MG63 (cell line): ENCODE measurements around the gene GNAO1. TPM values are rescaled to one million over a fixed set of nuclear protein-coding genes. Genes with fewer than 3 reads are reported as not detected.

Experiments
- DNase-seq: peaks from one replicate; pipeline ENCODE4 v3.0.0-alpha.2; 2020
- H3K27me3 ChIP-seq: fragments of 250-450 bp; sonication (Bioruptor Pico); 2 replicates; pipeline ENCODE4 v1.5.1; 2020; ENCODE audit warnings: mild to moderate bottlenecking, moderate library complexity
- H3K36me3 ChIP-seq: fragments of 250-450 bp; sonication (Bioruptor Pico); 2 replicates; pipeline ENCODE4 v1.5.1; 2020; ENCODE audit warnings: mild to moderate bottlenecking, moderate library complexity
- H3K4me3 ChIP-seq: fragments of 250-450 bp; sonication (Bioruptor Pico); 2 replicates; pipeline ENCODE4 v1.5.1; 2020; ENCODE audit warnings: mild to moderate bottlenecking, moderate library complexity
- H3K9me3 ChIP-seq: fragments of 250-450 bp; sonication (Bioruptor Pico); 2 replicates; pipeline ENCODE4 v1.5.1; 2020; ENCODE audit warnings: mild to moderate bottlenecking, moderate library complexity
- total RNA-seq: library from RNA; depleted of rRNA; stranded (reverse); fragments of >200 nt; shearing (Covaris generic); gene quantifications from 2 replicates; pipeline ENCODE4 v1.2.3, GENCODE V29; 2014; ENCODE audit warnings: low replicate concordance

GNAO1 gene
- total RNA-seq, 1 experiment from 2014 or later: 0.92 TPM

DNA sequence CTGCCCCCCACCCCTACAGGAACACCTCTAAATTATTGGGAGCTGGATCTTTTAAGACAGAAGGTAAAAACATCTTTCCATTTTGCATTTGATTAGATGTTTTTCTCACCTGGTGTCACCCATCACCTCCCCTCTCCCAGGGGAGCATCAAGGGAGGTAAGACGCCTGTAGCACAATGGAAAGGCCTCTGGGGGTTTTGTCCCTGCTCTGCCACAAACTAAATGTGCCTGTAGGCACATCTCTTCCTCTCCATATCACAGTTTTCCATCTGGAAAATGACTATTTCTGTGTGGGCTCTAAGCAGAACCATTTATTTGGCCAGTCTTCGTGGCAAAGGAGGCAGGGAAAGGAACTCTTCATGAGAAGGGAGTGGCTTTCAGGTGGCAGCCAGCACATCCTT, 76.6 kb downstream of the GNAO1 start:
- no peaks in the 10 kb centered on the region for H3K36me3 ChIP-seq
- H3K4me3 ChIP-seq: no peak overlapping the region
- no peak for DNase-seq
- no peaks in the 10 kb centered on the region for H3K27me3 ChIP-seq
- no peaks in the 10 kb centered on the region for H3K9me3 ChIP-seq

DNA sequence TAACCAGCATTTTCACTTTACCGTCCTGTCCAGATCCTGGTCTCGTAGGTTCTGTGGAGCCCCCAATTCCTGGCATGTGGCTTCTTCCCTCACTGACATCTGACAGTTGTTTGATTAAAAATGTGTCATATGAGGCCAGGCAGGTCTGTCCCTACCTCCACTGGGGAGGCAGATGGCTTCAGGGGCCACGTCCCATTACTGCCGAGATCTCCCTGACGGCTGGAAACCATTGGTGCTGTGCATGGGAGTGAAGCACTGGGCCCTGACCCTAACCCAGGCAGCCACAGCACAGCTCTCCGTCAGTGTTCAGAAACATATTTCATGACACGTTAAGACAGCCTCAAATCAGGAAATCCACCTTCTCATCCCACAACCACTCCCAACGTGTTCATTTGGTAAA, 77.5 kb downstream of the GNAO1 start:
- Histone ChIP-seq H3K27me3 (no peaks in the 10 kb centered on the region; the same call in 1 of the 2 replicates), H3K36me3 (no peaks in the 10 kb centered on the region), H3K9me3 (no peaks in the 10 kb centered on the region), H3K4me3 (no peak overlapping the region)
- no peak for DNase-seq

DNA sequence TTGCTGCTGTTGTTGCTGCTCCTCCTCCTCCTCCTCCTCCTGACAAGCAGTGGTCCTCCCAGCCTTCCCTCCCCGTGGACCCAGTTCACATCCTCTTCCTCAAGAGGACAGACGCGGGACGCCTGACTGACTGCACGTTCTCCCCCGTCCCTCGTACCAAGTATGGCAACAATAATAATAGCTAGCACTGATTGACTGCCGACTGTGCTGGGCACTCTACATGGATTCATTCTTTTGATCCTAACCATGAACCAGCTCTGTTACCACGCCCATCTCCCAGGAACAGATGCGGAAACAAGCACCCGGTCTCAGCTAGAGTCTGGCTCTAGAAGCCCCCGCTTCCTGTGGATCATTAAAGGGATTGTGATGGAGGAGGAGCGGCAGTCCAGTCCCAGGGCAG, 78.0 kb downstream of the GNAO1 start:
- Histone ChIP-seq H3K9me3 (no peaks in the 10 kb centered on the region), H3K27me3 (peaks cover 3% of the 10 kb centered on the region; the same call in 1 of the 2 replicates), H3K4me3 (no peak overlapping the region), H3K36me3 (no peaks in the 10 kb centered on the region)
- no peak for DNase-seq

DNA sequence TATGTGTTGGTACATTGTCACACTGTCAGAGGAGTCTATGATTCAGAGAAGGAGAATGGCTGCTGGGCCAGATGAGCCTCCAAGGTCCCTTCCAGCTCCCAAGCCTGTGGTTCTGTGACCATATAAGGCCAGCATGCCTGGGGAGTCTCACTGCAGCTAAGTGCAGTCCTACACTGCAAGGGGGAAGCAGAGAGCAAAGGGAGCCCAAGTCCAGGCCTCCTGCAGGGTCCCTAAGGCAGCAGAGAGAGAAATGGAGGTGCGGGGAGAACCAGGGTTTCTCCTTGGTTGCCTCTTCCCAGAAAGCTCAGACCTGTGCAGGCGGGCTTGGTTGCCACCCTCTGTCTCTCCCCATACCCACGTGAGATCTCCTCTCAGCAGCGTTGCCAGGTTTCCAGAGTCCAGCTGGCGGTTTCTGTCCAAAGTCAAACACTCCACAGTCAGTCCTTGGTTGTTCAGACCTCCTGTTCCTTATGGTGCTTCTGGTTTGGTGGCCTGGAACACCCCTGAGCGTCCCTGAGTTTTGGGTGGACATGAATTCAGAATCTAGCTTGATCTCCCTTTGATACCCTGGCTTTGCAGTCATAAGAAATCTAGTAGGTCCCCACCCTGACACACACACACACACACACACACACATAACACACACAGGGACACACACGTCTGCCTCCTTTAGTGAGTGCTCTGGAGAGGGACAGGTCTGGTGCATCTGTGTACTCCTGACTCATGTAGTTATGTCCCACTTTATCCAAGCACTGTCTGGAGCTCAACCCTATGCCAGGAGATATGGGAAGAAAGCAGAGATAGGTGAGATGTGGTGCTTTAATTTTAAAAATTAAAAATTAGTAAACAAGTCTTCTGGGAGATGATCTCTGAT, 78.8 kb downstream of the GNAO1 start:
- DNase-seq: peak; percentile 33
- H3K4me3 ChIP-seq: no peak overlapping the region
- no peaks in the 10 kb centered on the region for H3K36me3 ChIP-seq
- no peaks in the 10 kb centered on the region for H3K9me3 ChIP-seq
- H3K27me3 ChIP-seq: peaks cover 5% of the 10 kb centered on the region; the same call in 1 of the 2 replicates

DNA sequence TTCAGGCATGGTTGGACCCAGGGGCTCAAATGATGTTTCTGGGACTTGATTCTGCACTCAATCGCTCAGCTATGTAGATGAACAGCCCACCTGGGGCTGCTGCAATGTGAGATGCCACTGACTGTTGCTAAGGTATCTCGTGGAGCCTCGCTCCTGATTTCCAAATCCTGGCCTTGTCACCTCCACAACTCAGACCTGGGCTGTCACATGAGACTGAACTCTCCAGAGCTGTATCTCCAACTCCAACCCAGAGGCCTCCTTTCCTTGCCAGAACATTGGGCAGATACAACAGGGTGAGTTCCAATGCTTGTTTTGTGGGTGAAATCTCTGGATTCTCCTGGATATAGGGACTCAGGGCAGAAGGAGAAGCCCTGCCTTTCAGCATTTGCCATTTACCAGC, 79.5 kb downstream of the GNAO1 start:
- DNase-seq: no peak

DNA sequence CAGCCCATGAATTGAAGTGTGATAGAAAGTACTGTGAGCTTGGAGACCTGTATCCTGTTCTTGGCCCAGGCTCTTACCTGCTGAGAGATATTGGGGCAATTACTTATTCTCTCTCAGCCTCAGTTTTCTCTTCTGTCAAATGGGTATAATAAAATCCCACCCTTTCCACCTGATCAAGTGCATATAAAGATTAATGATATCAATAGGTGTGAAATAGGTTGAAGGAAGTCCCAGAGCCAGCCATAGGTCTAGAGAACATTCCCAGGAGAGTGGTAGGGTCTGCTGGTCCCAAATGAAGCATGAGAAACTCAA, 81.2 kb downstream of the GNAO1 start:
- no peak for DNase-seq
- no peak overlapping the region for H3K4me3 ChIP-seq
- no peaks in the 10 kb centered on the region for H3K9me3 ChIP-seq
- H3K27me3 ChIP-seq: peaks cover 5% of the 10 kb centered on the region; the same call in 1 of the 2 replicates
- no peaks in the 10 kb centered on the region for H3K36me3 ChIP-seq

More for the DNA sequence above, 79.5 kb downstream of the GNAO1 start:
- Histone ChIP-seq H3K4me3 (no peak overlapping the region), H3K9me3 (no peaks in the 10 kb centered on the region), H3K36me3 (no peaks in the 10 kb centered on the region), H3K27me3 (peaks cover 5% of the 10 kb centered on the region; the same call in 1 of the 2 replicates)

DNA sequence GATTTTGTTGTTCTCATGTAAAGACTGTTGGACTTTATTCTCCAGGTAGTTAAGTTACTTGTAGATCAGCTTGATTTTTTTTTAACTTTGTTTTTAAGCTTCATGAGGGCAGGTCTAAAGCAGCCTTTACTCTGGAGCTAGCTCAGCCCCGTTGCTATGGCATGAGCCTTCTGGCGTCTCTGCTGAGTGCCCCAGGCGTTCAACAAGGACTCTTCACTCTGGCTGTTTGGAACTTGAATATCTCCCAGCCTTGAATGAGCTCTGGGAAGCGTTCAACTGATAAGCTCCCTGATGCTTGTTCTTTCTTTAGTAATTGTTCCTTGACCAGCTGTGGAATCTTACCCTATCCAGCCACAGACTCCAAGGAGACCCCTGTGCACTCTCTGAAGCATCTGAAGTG, 82.3 kb downstream of the GNAO1 start:
- H3K4me3 ChIP-seq: no peak overlapping the region
- H3K27me3 ChIP-seq: peaks cover 5% of the 10 kb centered on the region; the same call in 1 of the 2 replicates
- no peaks in the 10 kb centered on the region for H3K9me3 ChIP-seq
- no peak for DNase-seq
- no peaks in the 10 kb centered on the region for H3K36me3 ChIP-seq

DNA sequence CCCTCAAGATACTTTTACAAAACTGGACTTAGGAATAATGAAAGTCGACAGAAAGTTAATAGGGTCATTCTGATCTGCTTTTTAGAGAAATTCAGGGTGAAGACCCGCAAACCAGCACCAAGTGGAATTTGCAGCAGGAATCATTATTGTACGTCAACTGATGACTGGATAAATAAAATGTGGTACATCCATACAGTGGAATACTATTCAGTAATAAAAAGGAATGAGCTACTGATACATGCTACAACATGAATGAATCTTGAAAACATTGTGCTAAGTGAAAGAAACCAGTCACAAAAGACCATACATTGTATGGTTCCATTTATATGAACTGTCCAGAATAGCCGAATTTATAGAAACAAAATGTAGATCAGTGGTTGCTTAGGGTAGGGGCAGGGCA, 83.1 kb downstream of the GNAO1 start:
- Histone ChIP-seq H3K4me3 (no peak overlapping the region), H3K36me3 (no peaks in the 10 kb centered on the region), H3K27me3 (peaks cover 5% of the 10 kb centered on the region; the same call in 1 of the 2 replicates), H3K9me3 (no peaks in the 10 kb centered on the region)
- DNase-seq: no peak

DNA sequence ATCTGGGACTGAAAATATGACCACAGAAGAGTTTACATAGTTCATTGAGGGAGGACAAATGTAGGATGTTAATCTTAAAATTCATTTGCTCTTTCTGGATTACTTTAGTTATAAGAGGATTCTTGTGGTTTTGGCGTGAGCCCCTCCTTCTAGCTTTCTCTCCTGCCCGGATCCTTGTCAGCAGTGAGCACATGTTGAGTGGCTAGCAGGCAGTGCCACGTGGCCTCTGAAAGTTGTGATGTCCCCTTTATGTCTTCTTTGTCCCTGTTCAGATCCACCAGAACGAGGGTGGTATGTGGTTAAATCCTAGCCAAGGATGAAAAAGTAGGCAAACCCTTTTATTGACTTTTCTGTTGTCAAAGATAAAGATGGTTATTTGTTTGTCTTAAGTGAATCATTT, 83.8 kb downstream of the GNAO1 start:
- Histone ChIP-seq H3K27me3 (peaks cover 5% of the 10 kb centered on the region; the same call in 1 of the 2 replicates), H3K36me3 (no peaks in the 10 kb centered on the region), H3K4me3 (no peak overlapping the region), H3K9me3 (no peaks in the 10 kb centered on the region)
- no peak for DNase-seq

DNA sequence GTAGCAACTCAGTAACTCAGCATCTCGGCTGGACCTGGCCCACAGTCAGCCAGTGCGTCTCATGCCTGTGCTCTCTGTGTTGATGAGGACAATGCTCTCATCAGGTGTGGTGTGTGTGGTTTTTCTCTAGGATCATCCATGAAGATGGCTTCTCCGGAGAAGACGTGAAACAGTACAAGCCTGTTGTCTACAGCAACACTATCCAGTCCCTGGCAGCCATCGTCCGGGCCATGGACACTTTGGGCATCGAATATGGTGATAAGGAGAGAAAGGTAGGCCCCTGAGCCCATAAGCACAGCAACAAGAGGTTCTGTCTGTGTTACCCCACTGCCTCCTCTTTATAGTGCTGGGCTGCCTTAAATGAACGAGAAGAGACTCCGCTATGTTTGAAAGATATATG, 84.5 kb downstream of the GNAO1 start:
- Histone ChIP-seq H3K36me3 (no peaks in the 10 kb centered on the region), H3K27me3 (peaks cover 5% of the 10 kb centered on the region; the same call in 1 of the 2 replicates), H3K4me3 (no peak overlapping the region), H3K9me3 (no peaks in the 10 kb centered on the region)
- DNase-seq: no peak

DNA sequence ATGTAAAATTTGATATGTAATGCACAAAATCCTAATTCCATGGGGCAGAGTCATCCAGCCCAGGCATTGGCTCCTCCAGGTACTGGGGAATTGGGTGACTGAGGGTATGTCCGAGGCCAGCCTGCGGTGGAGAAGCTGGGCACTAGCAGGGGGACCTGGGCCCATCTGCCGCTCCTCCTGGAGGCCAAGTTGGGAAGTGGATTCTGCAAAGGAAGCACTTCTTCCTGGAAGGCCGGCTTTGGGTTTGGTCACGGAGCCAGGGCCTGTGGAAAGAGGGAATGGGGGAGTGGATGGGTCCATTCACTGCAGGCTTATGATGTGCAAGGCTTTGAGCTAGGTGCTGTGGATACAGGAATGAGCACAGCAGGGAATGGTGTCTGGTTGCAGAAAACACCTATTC, 85.8 kb downstream of the GNAO1 start:
- H3K27me3 ChIP-seq: peaks cover 5% of the 10 kb centered on the region; the same call in 1 of the 2 replicates
- H3K9me3 ChIP-seq: no peaks in the 10 kb centered on the region
- peak; percentile 54 for DNase-seq
- H3K36me3 ChIP-seq: no peaks in the 10 kb centered on the region
- H3K4me3 ChIP-seq: no peak overlapping the region

DNA sequence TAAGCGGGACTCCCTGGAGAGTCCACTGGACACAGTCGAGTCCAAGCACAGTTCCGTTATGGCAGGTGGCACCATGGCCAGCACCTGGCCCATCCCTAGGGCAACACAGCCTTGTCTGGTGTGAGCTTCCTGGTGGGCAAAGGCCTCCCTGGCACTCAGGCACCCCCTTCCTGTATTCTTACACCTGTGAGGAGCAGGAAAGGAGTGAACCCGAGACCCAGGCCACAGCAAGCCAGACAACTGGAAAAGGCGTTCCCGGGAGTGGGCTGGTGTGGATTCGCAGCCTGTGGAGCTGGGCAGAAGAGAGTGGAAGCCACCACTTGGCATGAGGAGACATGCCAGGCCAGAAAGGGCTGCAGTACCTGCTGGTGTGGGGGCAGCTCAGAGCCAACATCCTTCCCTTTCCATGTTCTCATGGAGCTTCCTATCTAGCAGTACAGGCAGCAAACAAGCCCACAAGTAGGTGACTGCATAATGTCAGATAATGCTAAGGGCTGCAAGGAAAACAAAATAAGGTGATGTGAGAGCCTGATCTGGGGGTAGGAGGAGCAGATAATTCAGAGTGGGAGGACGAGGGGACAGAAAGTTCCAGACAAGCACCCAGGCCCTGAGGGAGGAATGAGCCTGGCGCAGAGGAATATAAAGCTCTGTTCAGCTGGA, 87.0 kb downstream of the GNAO1 start:
- no peak for DNase-seq
- H3K4me3 ChIP-seq: no peak overlapping the region
- H3K36me3 ChIP-seq: no peaks in the 10 kb centered on the region
- no peaks in the 10 kb centered on the region for H3K9me3 ChIP-seq
- peaks cover 5% of the 10 kb centered on the region; the same call in 1 of the 2 replicates for H3K27me3 ChIP-seq

DNA sequence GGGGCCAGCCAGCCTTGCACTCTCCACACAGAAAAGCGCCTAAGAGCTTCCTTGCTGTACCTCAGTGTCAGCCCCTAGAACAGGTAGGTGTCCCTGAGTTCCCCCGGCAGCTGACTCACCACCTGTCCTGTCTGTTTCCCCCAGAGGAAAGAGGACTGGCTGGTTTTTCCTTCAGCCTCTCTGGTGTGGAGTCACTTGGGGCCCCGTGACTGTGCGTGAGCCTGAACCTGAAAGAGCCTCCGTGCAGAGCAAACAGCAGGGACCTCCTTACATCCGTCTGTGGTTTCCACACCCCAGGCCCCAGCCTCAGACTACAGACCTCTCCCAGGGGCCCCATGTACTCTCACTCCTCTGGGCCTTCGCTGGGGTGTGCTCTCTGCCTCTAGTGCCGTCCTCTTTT, 87.8 kb downstream of the GNAO1 start:
- Histone ChIP-seq H3K36me3 (no peaks in the 10 kb centered on the region), H3K27me3 (peaks cover 3% of the 10 kb centered on the region; the same call in 1 of the 2 replicates), H3K4me3 (no peak overlapping the region), H3K9me3 (no peaks in the 10 kb centered on the region)
- no peak for DNase-seq

DNA sequence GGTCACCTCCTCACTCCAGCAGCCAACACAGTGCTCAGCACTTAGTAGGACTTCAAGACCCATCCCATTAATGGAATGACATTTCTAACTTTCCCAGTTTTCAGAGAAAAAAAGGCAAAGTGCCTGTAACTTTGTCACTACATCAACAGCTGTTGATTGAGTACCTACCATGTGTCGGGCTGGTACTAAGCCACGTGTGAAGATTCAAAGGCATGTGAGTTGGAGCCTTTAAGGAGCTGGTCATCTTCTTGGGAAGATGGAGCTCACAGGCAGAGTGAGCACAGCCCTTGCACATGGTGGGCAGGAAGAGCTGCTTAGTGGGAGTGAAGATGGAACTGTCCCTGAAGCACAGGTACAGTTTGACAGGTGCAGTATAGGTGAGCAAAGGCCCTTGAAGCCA, 88.6 kb downstream of the GNAO1 start:
- no peak for DNase-seq
- Histone ChIP-seq H3K27me3 (no peaks in the 10 kb centered on the region), H3K9me3 (no peaks in the 10 kb centered on the region), H3K4me3 (no peak overlapping the region), H3K36me3 (no peaks in the 10 kb centered on the region)

DNA sequence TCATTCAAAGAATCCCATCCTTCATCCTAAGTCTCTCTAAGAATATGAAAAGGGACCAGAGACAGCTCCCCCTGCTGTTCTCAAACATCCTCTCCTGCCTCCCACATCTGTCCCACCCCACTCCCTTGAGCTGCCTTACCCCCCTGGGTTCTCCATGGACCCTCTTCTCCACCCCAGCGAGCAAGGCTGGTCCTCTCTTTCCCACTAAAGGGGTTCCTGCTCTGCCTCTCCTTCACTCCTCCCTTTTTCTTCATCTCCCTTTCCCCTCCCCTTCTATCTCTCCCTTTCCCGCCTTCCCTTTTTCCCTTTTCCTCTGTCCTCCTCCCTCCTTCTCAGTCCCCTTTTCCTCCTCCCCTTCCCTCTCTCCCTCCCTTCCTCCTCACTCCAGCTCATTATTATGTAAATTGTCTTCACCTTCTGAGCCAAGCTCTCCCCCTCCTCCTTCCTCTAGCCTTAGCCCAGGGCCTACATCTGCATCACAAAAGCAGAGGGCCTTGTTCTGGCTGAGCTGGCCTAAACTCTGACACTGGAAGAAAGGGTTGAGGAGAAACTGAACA, 90.0 kb downstream of the GNAO1 start:
- no peak for DNase-seq

DNA sequence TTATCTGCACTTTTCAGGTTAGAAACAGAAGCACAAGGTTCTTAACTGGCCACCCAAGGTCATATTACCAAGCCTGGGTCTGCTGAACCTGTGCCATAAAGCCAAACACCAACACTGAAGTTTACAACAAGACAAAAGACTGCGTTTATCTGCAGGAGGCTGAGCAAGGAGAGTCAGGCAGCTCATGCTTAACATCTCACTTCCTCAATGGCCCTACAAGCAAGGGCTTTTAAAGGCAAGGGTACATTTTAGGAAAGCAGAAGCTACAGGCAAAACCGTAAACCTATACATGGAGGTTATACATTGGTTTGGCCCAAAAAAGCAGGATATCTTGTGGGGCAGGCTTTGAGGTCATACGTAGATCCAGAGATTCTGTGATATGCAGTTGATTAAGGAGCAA, 91.2 kb downstream of the GNAO1 start:
- no peak for DNase-seq
- no peaks in the 10 kb centered on the region for H3K36me3 ChIP-seq

More for the DNA sequence above, 90.0 kb downstream of the GNAO1 start:
- no peaks in the 10 kb centered on the region for H3K36me3 ChIP-seq
- no peak overlapping the region for H3K4me3 ChIP-seq
- H3K27me3 ChIP-seq: no peaks in the 10 kb centered on the region
- H3K9me3 ChIP-seq: no peaks in the 10 kb centered on the region

DNA sequence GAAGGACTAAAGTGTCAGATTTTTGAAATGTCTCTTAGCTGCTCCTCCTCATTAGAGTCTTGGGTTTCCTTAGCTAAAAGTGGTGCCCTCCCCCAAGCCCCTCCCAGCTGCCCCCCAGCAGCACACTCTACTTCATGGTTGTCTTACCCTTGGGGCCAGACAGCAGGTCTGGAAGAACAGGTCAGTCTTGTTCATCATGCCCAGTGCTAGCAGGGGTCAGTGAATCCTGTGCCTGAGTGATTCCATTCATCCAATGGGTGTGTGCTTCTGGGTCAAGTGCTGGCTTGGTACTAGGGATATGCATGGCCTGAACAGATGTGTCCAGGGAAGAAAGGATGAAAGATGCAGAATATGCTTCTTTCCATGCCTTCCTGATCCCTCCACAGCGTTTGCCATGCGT, 93.2 kb downstream of the GNAO1 start:
- no peaks in the 10 kb centered on the region for H3K36me3 ChIP-seq
- H3K27me3 ChIP-seq: no peaks in the 10 kb centered on the region
- no peak for DNase-seq

More for the DNA sequence above, 91.2 kb downstream of the GNAO1 start:
- H3K27me3 ChIP-seq: no peaks in the 10 kb centered on the region
- no peak overlapping the region for H3K4me3 ChIP-seq
- H3K9me3 ChIP-seq: no peaks in the 10 kb centered on the region

More for the DNA sequence above, 93.2 kb downstream of the GNAO1 start:
- Histone ChIP-seq H3K9me3 (no peaks in the 10 kb centered on the region), H3K4me3 (no peak overlapping the region)
